Measurements from ENCODE around the gene SLK. TPM values are rescaled to one million over a fixed set of nuclear protein-coding genes. Genes with fewer than 3 reads are reported as not detected.

Gene SLK
- total and polyA plus RNA-seq, 2 of the 13 experiments (the other 11 are each of a cell fraction or from before 2014, with no cell fraction given) = 3.4 to 22.8 TPM

DNA sequence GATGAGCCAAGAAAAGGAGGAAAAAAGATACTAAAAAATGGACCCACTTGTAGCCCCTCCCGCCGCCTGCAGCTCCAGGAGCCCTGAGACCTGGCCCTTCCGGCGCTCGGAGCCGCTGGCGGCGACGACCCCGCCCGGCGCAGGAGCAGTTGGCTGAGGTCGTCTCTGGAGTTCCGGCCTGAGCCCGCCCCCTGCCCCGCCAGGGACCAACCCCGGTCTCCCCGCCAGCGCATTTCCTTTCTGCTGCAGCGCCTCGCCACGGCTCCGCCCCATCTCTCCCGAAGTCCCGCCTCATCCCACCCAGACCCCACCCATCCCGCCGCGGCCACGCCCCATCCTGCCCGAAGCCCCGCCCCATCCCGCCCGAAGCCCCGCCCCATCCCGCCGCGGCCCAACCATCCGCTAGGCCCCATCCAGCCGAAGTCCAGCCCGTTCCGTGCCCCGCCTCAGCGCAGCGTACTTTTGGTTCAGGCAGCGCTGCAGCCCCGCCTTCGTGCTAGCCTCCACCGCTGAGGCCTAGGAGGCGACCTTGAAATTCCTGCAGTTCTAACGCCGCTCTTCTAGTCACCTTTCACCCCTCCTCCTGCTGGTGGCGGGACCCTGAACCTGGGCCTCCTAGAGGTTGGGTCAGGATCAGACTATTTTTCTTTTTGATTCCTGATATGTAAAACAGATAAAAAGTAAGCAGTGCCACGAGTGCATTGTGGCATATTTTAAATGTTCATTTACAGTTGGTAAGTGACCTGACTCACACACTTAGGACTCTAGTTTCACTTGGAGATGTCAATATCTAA lies 48.7 kb upstream of the SLK start, which contains the start of gene STN1 (continued):
- TF ChIP-seq, protein P1, sequence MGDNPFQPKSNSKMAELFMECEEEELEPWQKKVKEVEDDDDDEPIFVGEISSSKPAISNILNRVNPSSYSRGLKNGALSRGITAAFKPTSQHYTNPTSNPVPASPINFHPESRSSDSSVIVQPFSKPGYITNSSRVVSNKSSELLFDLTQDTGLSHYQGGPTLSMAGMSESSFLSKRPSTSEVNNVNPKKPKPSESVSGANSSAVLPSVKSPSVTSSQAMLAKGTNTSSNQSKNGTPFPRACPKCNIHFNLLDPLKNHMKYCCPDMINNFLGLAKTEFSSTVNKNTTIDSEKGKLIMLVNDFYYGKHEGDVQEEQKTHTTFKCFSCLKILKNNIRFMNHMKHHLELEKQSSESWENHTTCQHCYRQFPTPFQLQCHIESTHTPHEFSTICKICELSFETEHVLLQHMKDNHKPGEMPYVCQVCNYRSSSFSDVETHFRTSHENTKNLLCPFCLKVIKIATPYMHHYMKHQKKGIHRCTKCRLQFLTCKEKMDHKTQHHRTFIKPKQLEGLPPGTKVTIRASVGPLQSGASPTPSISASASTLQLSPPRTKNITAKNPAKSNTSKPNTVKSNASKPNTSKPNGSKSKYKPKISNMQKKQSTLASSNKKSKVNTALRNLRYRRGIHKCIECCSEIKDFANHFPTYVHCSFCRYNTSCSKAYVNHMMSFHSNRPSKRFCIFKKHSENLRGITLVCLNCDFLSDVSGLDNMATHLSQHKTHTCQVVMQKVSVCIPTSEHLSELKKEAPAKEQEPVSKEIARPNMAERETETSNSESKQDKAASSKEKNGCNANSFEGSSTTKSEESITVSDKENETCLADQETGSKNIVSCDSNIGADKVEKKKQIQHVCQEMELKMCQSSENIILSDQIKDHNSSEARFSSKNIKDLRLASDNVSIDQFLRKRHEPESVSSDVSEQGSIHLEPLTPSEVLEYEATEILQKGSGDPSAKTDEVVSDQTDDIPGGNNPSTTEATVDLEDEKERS (CRISPR knock-in tag; IDR thresholded peaks at IDR 0.05) = no peak
- TF ChIP-seq ZBTB1 (CRISPR knock-in tag; IDR thresholded peaks at IDR 0.05; ENCODE audit: borderline replicate concordance) (no peak), ZNF557 (CRISPR knock-in tag; IDR thresholded peaks at IDR 0.05) (peak; percentile 37; the same call in 1 of the 2 replicates), ZNF296 (CRISPR knock-in tag; conservative IDR thresholded peaks at IDR 0.05) (no peak), HDAC1 (CRISPR knock-in tag; IDR thresholded peaks at IDR 0.05) (peak; percentile 71; the same call in 1 of the 2 replicates), MAFG (CRISPR knock-in tag; IDR thresholded peaks at IDR 0.05) (no peak), KLF12 (CRISPR knock-in tag; IDR thresholded peaks at IDR 0.05; ENCODE audit: borderline replicate concordance) (peak; percentile 96; the same call in 1 of the 2 replicates), RARA (CRISPR knock-in tag; IDR thresholded peaks at IDR 0.05) (peak; percentile 71), CHD2 (IDR thresholded peaks at IDR 0.05; ENCODE audit: low read depth, low read length) (no peak), CEBPG (CRISPR knock-in tag; IDR thresholded peaks at IDR 0.05) (peak; percentile 24; the same call in 1 of the 2 replicates)
- TF ChIP-seq, protein P2, sequence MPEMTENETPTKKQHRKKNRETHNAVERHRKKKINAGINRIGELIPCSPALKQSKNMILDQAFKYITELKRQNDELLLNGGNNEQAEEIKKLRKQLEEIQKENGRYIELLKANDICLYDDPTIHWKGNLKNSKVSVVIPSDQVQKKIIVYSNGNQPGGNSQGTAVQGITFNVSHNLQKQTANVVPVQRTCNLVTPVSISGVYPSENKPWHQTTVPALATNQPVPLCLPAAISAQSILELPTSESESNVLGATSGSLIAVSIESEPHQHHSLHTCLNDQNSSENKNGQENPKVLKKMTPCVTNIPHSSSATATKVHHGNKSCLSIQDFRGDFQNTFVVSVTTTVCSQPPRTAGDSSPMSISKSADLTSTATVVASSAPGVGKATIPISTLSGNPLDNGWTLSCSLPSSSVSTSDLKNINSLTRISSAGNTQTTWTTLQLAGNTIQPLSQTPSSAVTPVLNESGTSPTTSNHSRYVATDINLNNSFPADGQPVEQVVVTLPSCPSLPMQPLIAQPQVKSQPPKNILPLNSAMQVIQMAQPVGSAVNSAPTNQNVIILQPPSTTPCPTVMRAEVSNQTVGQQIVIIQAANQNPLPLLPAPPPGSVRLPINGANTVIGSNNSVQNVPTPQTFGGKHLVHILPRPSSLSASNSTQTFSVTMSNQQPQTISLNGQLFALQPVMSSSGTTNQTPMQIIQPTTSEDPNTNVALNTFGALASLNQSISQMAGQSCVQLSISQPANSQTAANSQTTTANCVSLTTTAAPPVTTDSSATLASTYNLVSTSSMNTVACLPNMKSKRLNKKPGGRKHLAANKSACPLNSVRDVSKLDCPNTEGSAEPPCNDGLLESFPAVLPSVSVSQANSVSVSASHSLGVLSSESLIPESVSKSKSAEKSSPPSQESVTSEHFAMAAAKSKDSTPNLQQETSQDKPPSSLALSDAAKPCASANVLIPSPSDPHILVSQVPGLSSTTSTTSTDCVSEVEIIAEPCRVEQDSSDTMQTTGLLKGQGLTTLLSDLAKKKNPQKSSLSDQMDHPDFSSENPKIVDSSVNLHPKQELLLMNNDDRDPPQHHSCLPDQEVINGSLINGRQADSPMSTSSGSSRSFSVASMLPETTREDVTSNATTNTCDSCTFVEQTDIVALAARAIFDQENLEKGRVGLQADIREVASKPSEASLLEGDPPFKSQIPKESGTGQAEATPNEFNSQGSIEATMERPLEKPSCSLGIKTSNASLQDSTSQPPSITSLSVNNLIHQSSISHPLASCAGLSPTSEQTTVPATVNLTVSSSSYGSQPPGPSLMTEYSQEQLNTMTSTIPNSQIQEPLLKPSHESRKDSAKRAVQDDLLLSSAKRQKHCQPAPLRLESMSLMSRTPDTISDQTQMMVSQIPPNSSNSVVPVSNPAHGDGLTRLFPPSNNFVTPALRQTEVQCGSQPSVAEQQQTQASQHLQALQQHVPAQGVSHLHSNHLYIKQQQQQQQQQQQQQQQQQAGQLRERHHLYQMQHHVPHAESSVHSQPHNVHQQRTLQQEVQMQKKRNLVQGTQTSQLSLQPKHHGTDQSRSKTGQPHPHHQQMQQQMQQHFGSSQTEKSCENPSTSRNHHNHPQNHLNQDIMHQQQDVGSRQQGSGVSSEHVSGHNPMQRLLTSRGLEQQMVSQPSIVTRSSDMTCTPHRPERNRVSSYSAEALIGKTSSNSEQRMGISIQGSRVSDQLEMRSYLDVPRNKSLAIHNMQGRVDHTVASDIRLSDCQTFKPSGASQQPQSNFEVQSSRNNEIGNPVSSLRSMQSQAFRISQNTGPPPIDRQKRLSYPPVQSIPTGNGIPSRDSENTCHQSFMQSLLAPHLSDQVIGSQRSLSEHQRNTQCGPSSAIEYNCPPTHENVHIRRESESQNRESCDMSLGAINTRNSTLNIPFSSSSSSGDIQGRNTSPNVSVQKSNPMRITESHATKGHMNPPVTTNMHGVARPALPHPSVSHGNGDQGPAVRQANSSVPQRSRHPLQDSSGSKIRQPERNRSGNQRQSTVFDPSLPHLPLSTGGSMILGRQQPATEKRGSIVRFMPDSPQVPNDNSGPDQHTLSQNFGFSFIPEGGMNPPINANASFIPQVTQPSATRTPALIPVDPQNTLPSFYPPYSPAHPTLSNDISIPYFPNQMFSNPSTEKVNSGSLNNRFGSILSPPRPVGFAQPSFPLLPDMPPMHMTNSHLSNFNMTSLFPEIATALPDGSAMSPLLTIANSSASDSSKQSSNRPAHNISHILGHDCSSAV (CRISPR knock-in tag; IDR thresholded peaks at IDR 0.05; ENCODE audit: borderline replicate concordance) = no peak
- TF ChIP-seq, protein P3, sequence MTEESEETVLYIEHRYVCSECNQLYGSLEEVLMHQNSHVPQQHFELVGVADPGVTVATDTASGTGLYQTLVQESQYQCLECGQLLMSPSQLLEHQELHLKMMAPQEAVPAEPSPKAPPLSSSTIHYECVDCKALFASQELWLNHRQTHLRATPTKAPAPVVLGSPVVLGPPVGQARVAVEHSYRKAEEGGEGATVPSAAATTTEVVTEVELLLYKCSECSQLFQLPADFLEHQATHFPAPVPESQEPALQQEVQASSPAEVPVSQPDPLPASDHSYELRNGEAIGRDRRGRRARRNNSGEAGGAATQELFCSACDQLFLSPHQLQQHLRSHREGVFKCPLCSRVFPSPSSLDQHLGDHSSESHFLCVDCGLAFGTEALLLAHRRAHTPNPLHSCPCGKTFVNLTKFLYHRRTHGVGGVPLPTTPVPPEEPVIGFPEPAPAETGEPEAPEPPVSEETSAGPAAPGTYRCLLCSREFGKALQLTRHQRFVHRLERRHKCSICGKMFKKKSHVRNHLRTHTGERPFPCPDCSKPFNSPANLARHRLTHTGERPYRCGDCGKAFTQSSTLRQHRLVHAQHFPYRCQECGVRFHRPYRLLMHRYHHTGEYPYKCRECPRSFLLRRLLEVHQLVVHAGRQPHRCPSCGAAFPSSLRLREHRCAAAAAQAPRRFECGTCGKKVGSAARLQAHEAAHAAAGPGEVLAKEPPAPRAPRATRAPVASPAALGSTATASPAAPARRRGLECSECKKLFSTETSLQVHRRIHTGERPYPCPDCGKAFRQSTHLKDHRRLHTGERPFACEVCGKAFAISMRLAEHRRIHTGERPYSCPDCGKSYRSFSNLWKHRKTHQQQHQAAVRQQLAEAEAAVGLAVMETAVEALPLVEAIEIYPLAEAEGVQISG (CRISPR knock-in tag; IDR thresholded peaks at IDR 0.05) = peak; percentile 77
- TF ChIP-seq, protein P4, sequence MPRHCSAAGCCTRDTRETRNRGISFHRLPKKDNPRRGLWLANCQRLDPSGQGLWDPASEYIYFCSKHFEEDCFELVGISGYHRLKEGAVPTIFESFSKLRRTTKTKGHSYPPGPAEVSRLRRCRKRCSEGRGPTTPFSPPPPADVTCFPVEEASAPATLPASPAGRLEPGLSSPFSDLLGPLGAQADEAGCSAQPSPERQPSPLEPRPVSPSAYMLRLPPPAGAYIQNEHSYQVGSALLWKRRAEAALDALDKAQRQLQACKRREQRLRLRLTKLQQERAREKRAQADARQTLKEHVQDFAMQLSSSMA (CRISPR knock-in tag; IDR thresholded peaks at IDR 0.05) = no peak

All from HepG2 (cell line).